ENCODE results near the gene RCAN3.
A peak's percentile ranks its signal among the peaks of the same experiment; 100 is the strongest.
"Not testable (repeated sequence)": the region's sequence is repeated elsewhere in the genome, so short reads cannot be mapped to it uniquely, and the experiment has no call there.

RCAN3 gene

GRCh38 chr1:24547195-24547594 is 44.6 kb downstream of the RCAN3 start:
- intact Hi-C loops (cut with DNase I; ENCODE audit: low total_unique reads) = no loop called here

GRCh38 chr1:24548070-24548469 is 45.4 kb downstream of the RCAN3 start:
- Histone ChIP-seq H3K4me1 (no peaks in the 10 kb centered on the region), H3K27me3 (peaks cover 0 to 44% of the 10 kb centered on the region in 2 donors), H3K4me3 (no peak overlapping the region), H3K36me3 (no peaks in the 10 kb centered on the region), H3K27ac (no peak overlapping the region), H3K9me3 (no peaks in the 10 kb centered on the region)
- TF ChIP-seq CTCF (IDR thresholded peaks at IDR 0.05) = no peak
- DNase-seq = no peak
- intact Hi-C loops (cut with DNase I; ENCODE audit: low total_unique reads) = no loop called here

More at GRCh38 chr1:24547195-24547594, 44.6 kb downstream of the RCAN3 start:
- no peaks in the 10 kb centered on the region for H3K4me1 ChIP-seq
- no peaks in the 10 kb centered on the region for H3K9me3 ChIP-seq
- H3K36me3 ChIP-seq = no peaks in the 10 kb centered on the region
- peaks cover 0 to 41% of the 10 kb centered on the region in 2 donors for H3K27me3 ChIP-seq
- H3K27ac ChIP-seq = no peak overlapping the region
- H3K4me3 ChIP-seq = no peak overlapping the region
- no peak for DNase-seq
- no peak for TF ChIP-seq CTCF (IDR thresholded peaks at IDR 0.05)

- peaks cover 0 to 50% of the 10 kb centered on the region in 2 donors for H3K27me3 ChIP-seq
- DNase-seq; H3K9me3 ChIP-seq; H3K27ac ChIP-seq; H3K4me1 ChIP-seq; H3K4me3 ChIP-seq; H3K36me3 ChIP-seq; intact Hi-C loops (cut with DNase I; ENCODE audit: low total_unique reads): not testable (repeated sequence)
Measured at GRCh38 chr1:24549210-24549609, 46.6 kb downstream of the RCAN3 start.

- TF ChIP-seq CTCF (IDR thresholded peaks at IDR 0.05) = no peak
- H3K27ac ChIP-seq = no peak overlapping the region
- H3K27me3 ChIP-seq = peaks cover 0 to 72% of the 10 kb centered on the region in 2 donors
- intact Hi-C loops (cut with DNase I; ENCODE audit: low total_unique reads) = no loop called here
- H3K36me3 ChIP-seq = no peaks in the 10 kb centered on the region
- H3K4me1 ChIP-seq = peaks cover 0 to 10% (median 0%) of the 10 kb centered on the region in 4 donors
- no peaks in the 10 kb centered on the region for H3K9me3 ChIP-seq
- no peak for DNase-seq
- no peak overlapping the region for H3K4me3 ChIP-seq
Measured at GRCh38 chr1:24551290-24551959, 48.8 kb downstream of the RCAN3 start.

- Histone ChIP-seq H3K4me1 (peaks cover 0 to 13% (median 0%) of the 10 kb centered on the region in 4 donors), H3K27me3 (peaks cover 0 to 75% of the 10 kb centered on the region in 2 donors), H3K36me3 (no peaks in the 10 kb centered on the region), H3K27ac (no peak overlapping the region), H3K4me3 (no peak overlapping the region), H3K9me3 (no peaks in the 10 kb centered on the region)
- TF ChIP-seq CTCF (IDR thresholded peaks at IDR 0.05) = no peak
- DNase-seq = no peak
- intact Hi-C loops (cut with DNase I; ENCODE audit: low total_unique reads) = no loop called here
Measured at GRCh38 chr1:24551960-24552571, 49.4 kb downstream of the RCAN3 start.

GRCh38 chr1:24553931-24554330 is 51.3 kb downstream of the RCAN3 start:
- peak in 1 of 2 donors; percentile 32 for DNase-seq
- Histone ChIP-seq H3K4me3 (no peak overlapping the region), H3K4me1 (peaks cover 0 to 14% (median 0%) of the 10 kb centered on the region in 4 donors), H3K27me3 (peaks cover 0 to 89% of the 10 kb centered on the region in 2 donors), H3K9me3 (no peaks in the 10 kb centered on the region), H3K27ac (no peak overlapping the region), H3K36me3 (no peaks in the 10 kb centered on the region)
- intact Hi-C loops (cut with DNase I; ENCODE audit: low total_unique reads) = no loop called here
- TF ChIP-seq CTCF (IDR thresholded peaks at IDR 0.05) = no peak
